Measurements from ENCODE around the gene CYP4A22.

DNA sequence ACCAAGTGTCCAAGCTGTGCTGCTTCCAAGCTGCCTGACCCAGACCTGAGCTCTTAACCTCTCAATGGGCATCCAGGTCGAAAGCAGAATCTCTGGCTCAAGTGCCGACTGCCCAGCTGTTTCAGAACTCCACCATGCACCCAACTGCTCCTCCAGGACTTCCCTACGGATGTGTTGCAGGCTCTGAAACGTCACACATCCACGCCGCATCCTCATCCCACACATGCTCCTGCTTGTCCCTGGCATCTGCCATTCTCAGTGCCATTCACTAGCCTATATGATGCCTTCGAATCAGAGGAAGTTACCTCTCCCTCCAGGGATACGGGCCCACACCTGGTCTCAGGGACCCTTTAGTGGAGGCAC is 41.4 kb downstream of the CYP4A22 start:
- TF ChIP-seq SUZ12 (IDR thresholded peaks at IDR 0.05) (no peak), HDGF (IDR thresholded peaks at IDR 0.05; ENCODE audit: borderline replicate concordance) (no peak), LEF1 (IDR thresholded peaks at IDR 0.05; ENCODE audit: borderline replicate concordance) (no peak), SP1 (IDR thresholded peaks at IDR 0.05) (no peak)

All from HEK293T (cell line).